IMR-90 (cell line): ENCODE data around the gene DPP10. TPM values are rescaled to one million over a fixed set of nuclear protein-coding genes. Genes with fewer than 3 reads are reported as not detected.

Experiments used
- ATAC-seq: fragments of 200-7000 bp; cut with Tn5 transposase; 2 replicates; pipeline ENCODE4 v1.9.1; 2020; ENCODE audit warnings: low read depth, mild to moderate bottlenecking, moderate library complexity
- BruUV-seq: library from RNA; stranded (reverse); fragments of 400-500 nt; replicated peaks from 2 replicates; lab custom pipeline; 2021; lab: Mats Ljungman, UMichigan
- CTCF ChIA-PET: fragments of 300-600 bp; formaldehyde crosslinking; extraction: SDS; loops from one replicate; lab custom pipeline; 2021; ENCODE audit warnings: antibody characterized with exemption; lab: Yijun Ruan, JAX
- POLR2A ChIA-PET: fragments of 300-600 bp; sonication (Branson Sonifier 250); formaldehyde crosslinking; loops from one replicate; lab custom pipeline; 2022; ENCODE audit warnings: antibody characterized with exemption; ENCODE audit not compliant: unreplicated experiment; lab: Charles Lee
- DNase-seq: peaks from one replicate; pipeline ENCODE4 v3.0.0; 2013
- H2AFZ ChIP-seq: replicated peaks from 2 replicates; pipeline ENCODE3; 2013; ENCODE audit warnings: low read length, mild to moderate bottlenecking; ENCODE audit not compliant: poor library complexity
- H2AK5ac ChIP-seq: 2 replicates; pipeline ENCODE4 v1.6.1; 2013; ENCODE audit warnings: low read depth, low read length, inconsistent platforms
- H2AK9ac ChIP-seq: replicated peaks from 2 replicates; pipeline ENCODE3; 2013; ENCODE audit warnings: mild to moderate bottlenecking, low read depth, low read length, moderate library complexity; ENCODE audit not compliant: poor library complexity
- H2BK120ac ChIP-seq: 2 replicates; pipeline ENCODE4 v1.6.1; 2013; ENCODE audit warnings: low read depth, low read length, inconsistent platforms
- H2BK15ac ChIP-seq: 3 replicates; pipeline ENCODE4 v1.6.1; 2013; ENCODE audit warnings: low read depth, low read length, inconsistent platforms
- H2BK20ac ChIP-seq: 2 replicates; pipeline ENCODE4 v1.6.1; 2013; ENCODE audit warnings: low read depth, mild to moderate bottlenecking, inconsistent platforms, low read length, moderate library complexity
- H2BK5ac ChIP-seq: 2 replicates; pipeline ENCODE4 v1.6.1; 2013; ENCODE audit warnings: mild to moderate bottlenecking, low read depth, low read length, inconsistent platforms; ENCODE audit not compliant: poor library complexity, severe bottlenecking
- H3K14ac ChIP-seq: replicated peaks from 2 replicates; pipeline ENCODE4 v1.6.1; 2013; ENCODE audit warnings: low read depth, low read length, inconsistent platforms
- H3K18ac ChIP-seq: 2 replicates; pipeline ENCODE4 v1.6.1; 2013; ENCODE audit warnings: low read depth, low read length, control low read depth
- H3K23ac ChIP-seq: 2 replicates; pipeline ENCODE4 v1.6.1; 2013; ENCODE audit warnings: low read depth, low read length, inconsistent platforms
- H3K27ac ChIP-seq: 2 replicates; pipeline ENCODE4 v1.5.1; 2013; ENCODE audit warnings: mild to moderate bottlenecking, control low read depth, low read length; ENCODE audit not compliant: insufficient read depth
- H3K27me3 ChIP-seq: 2 replicates; pipeline ENCODE4 v1.6.1; 2013; ENCODE audit warnings: low read length; ENCODE audit not compliant: control insufficient read depth, insufficient read depth
- H3K36me3 ChIP-seq: 2 replicates; pipeline ENCODE4 v1.6.1; 2013; ENCODE audit warnings: low read length, mixed read lengths; ENCODE audit not compliant: control insufficient read depth, insufficient read depth
- H3K4ac ChIP-seq: 2 replicates; pipeline ENCODE4 v1.6.1; 2013; ENCODE audit warnings: low read depth, low read length, inconsistent platforms
- H3K4me1 ChIP-seq: 2 replicates; pipeline ENCODE4 v1.6.1; 2013; ENCODE audit warnings: low read length, mixed read lengths; ENCODE audit not compliant: control insufficient read depth, insufficient read depth
- H3K4me2 ChIP-seq: 2 replicates; pipeline ENCODE4 v1.6.1; 2013; ENCODE audit warnings: low read depth, mild to moderate bottlenecking, control low read depth, low read length, moderate library complexity
- H3K4me3 ChIP-seq: 2 replicates; pipeline ENCODE4 v1.5.1; 2013; ENCODE audit warnings: low read depth, mild to moderate bottlenecking, control low read depth, low read length, moderate library complexity; ENCODE audit not compliant: insufficient read depth
- H3K56ac ChIP-seq: 2 replicates; pipeline ENCODE4 v1.6.1; 2013; ENCODE audit warnings: low read length, inconsistent platforms; ENCODE audit not compliant: insufficient read depth; ENCODE audit errors: extremely low read depth
- H3K79me1 ChIP-seq, 2 experiments: 2 replicates each; pipeline ENCODE4 v1.6.1; 2013; ENCODE audit warnings: low read length in 2 of 2, inconsistent platforms in 1 of 2, low read depth in 1 of 2
- H3K9ac ChIP-seq: 2 replicates; pipeline ENCODE4 v1.6.1; 2013; ENCODE audit warnings: low read depth, low read length, control low read depth
- H3K9me1 ChIP-seq: 2 replicates; pipeline ENCODE4 v1.6.1; 2013; ENCODE audit warnings: low read length, inconsistent platforms; ENCODE audit not compliant: insufficient read depth
- H3K9me3 ChIP-seq: 2 replicates; pipeline ENCODE4 v1.6.1; 2013; ENCODE audit warnings: low read length; ENCODE audit not compliant: control insufficient read depth, insufficient read depth
- H4K20me1 ChIP-seq: 2 replicates; pipeline ENCODE4 v1.6.1; 2013; ENCODE audit warnings: low read length, inconsistent platforms; ENCODE audit not compliant: insufficient read depth
- H4K5ac ChIP-seq: 2 replicates; pipeline ENCODE4 v1.6.1; 2013; ENCODE audit warnings: mild to moderate bottlenecking, low read depth, low read length, control low read depth
- H4K8ac ChIP-seq, 2 experiments: 2 replicates each; pipeline ENCODE4 v1.6.1; 2013; ENCODE audit warnings: low read depth in 2 of 2, low read length in 2 of 2, control low read depth in 1 of 2, inconsistent platforms in 1 of 2
- H4K91ac ChIP-seq: 2 replicates; pipeline ENCODE4 v1.6.1; 2013; ENCODE audit warnings: low read depth, low read length, inconsistent platforms; ENCODE audit not compliant: insufficient read depth
- CHD1 ChIP-seq: IDR thresholded peaks from 2 replicates; pipeline ENCODE4 v1.6.1; 2012; ENCODE audit warnings: low read depth, low read length, improper control_type of control experiment
- FOS ChIP-seq: fragments of 150-350 bp; IDR thresholded peaks from 2 replicates; pipeline ENCODE4 v1.6.1; 2016; ENCODE audit warnings: low read depth, low read length
- MAFK ChIP-seq: IDR thresholded peaks from 2 replicates; pipeline ENCODE4 v1.6.1; 2012; ENCODE audit warnings: low read depth, low read length, improper control_type of control experiment
- MXI1 ChIP-seq: IDR thresholded peaks from 2 replicates; pipeline ENCODE4 v1.6.1; 2012; ENCODE audit warnings: low read depth, mild to moderate bottlenecking, low read length, moderate library complexity, borderline replicate concordance
- RFX5 ChIP-seq: IDR thresholded peaks from 2 replicates; pipeline ENCODE4 v1.8.0; 2012; ENCODE audit warnings: low read depth, mild to moderate bottlenecking, low read length, moderate library complexity
- SMC3 ChIP-seq: fragments of 150-350 bp; IDR thresholded peaks from 2 replicates; pipeline ENCODE4 v1.6.1; 2016; ENCODE audit warnings: low read depth, mild to moderate bottlenecking, antibody characterized with exemption, low read length, moderate library complexity
- USF2 ChIP-seq: fragments of 150-350 bp; IDR thresholded peaks from 2 replicates; pipeline ENCODE4 v1.6.1; 2017; ENCODE audit warnings: mild to moderate bottlenecking, antibody characterized with exemption, low read length, low read depth
- WGBS, 2 experiments: methylation state at CpG; one replicate each; pipeline versions ENCODE4 v1.1.5 to v1.1.7; 2013; ENCODE audit warnings: missing lambda C conversion rate in 2 of 2; ENCODE audit not compliant: insufficient read length in 1 of 2; ENCODE audit errors: extremely low coverage in 2 of 2; 5-methylcytosine and 5-hydroxymethylcytosine counted together
- dilution Hi-C: fragments of 300-500 bp; cut with HindIII; formaldehyde crosslinking; loops from one replicate; pipeline ENCODE4 v1.14.3; 2018; ENCODE audit warnings: low sequenced_read_pairs; ENCODE audit not compliant: unreplicated experiment
- in situ Hi-C: fragments of 300-500 bp; cut with MboI; formaldehyde crosslinking; loops from 3 replicates; pipeline ENCODE4 v1.14.3; 2019; ENCODE audit warnings: low sequenced_read_pairs, inconsistent platforms, mixed read lengths
- intact Hi-C: fragments of 100-400 bp; cut with micrococcal nuclease; formaldehyde crosslinking; loops from 2 replicates; pipeline ENCODE4 v1.10.0; 2022
- polyA plus RNA-seq, 3 experiments: library from polyadenylated mRNA; depleted of rRNA; stranded (reverse); fragments of >200 nt; gene quantifications; 2 replicates each; pipeline ENCODE4 v1.2.3, GENCODE V29; 2012; ENCODE audit warnings: low replicate concordance in 1 of 3
- total RNA-seq: library from RNA; depleted of rRNA; stranded (reverse); fragments of >200 nt; gene quantifications from 2 replicates; pipeline ENCODE4 v1.2.3, GENCODE V29; 2012

Gene DPP10
- total and polyA plus RNA-seq, 2 of the 4 experiments (the other 2 are of a cell fraction): not detected

- no peaks in the 10 kb centered on the region; the same call in 1 of the 2 replicates for H3K9me3 ChIP-seq
- H4K20me1 ChIP-seq: no peaks in the 10 kb centered on the region
- no peak overlapping the region for H2AK5ac ChIP-seq
- H3K4ac ChIP-seq: no peak overlapping the region
- H3K79me1 ChIP-seq: no peaks in the 10 kb centered on the region
- no peak overlapping the region for H3K56ac ChIP-seq
- H3K18ac ChIP-seq: no peak overlapping the region
- H3K4me1 ChIP-seq: no peaks in the 10 kb centered on the region
- no peak overlapping the region for H2BK15ac ChIP-seq
- TF ChIP-seq USF2 (no peak), MAFK (no peak), RFX5 (no peak), MXI1 (no peak), CHD1 (no peak), FOS (no peak), SMC3 (no peak)
- intact Hi-C loops (no loop called here), dilution Hi-C loops (no loop called here), in situ Hi-C loops (no loop called here)
- no peak overlapping the region for H2BK20ac ChIP-seq
- no peak overlapping the region for H4K8ac ChIP-seq
- no CpG with 5 or more reads among the region's 7 CpGs for WGBS, 2 experiments
- DNase-seq (no peak), ATAC-seq (no peak)
- CTCF ChIA-PET: no interaction called here
- no peaks in the 10 kb centered on the region for H3K27me3 ChIP-seq
- no peak overlapping the region for H3K4me3 ChIP-seq
- no peak overlapping the region for H4K91ac ChIP-seq
- no peak overlapping the region for H2BK120ac ChIP-seq
- H3K9ac ChIP-seq: no peak overlapping the region
- H3K4me2 ChIP-seq: no peak overlapping the region
- H3K27ac ChIP-seq: no peak overlapping the region
- POLR2A ChIA-PET: no interaction called here
- no peaks in the 10 kb centered on the region for H3K9me1 ChIP-seq
- BruUV-seq: no TSS peak
- H2AK9ac ChIP-seq: no peak overlapping the region
- no peak overlapping the region for H2BK5ac ChIP-seq
- H4K5ac ChIP-seq: no peak overlapping the region
- H3K14ac ChIP-seq: no peak overlapping the region
- no peak overlapping the region for H3K23ac ChIP-seq
- H3K36me3 ChIP-seq: no peaks in the 10 kb centered on the region
- no peak overlapping the region for H2AFZ ChIP-seq
Measured at GRCh38 chr2:115603285-115603684, 1160.8 kb downstream of the DPP10 start.
